Progenitor cell of endocrine pancreas (in vitro differentiated cells): Measurements from ENCODE around the gene TCF12. TPM values are rescaled to one million over a fixed set of nuclear protein-coding genes. Genes with fewer than 3 reads are reported as not detected.

Experiments used
- DNase-seq: peaks from one replicate; pipeline ENCODE4 v3.0.0; 2021; ENCODE audit warnings: low spot score; ENCODE audit not compliant: unreplicated experiment
- H3K27ac Mint-ChIP-seq: 2 replicates; pipeline ENCODE4 v1.8.0; 2021; ENCODE audit warnings: mild to moderate bottlenecking, moderate library complexity, mixed read lengths
- H3K27me3 Mint-ChIP-seq: 2 replicates; pipeline ENCODE4 v1.8.0; 2021; ENCODE audit warnings: mixed read lengths
- H3K36me3 Mint-ChIP-seq: 2 replicates; pipeline ENCODE4 v1.8.0; 2022; ENCODE audit warnings: mixed read lengths; ENCODE audit not compliant: insufficient read depth
- H3K4me1 Mint-ChIP-seq: 2 replicates; pipeline ENCODE4 v1.8.0; 2021; ENCODE audit warnings: low read depth, mixed read lengths
- H3K4me3 Mint-ChIP-seq: 2 replicates; pipeline ENCODE4 v1.8.0; 2021; ENCODE audit warnings: low read depth, mild to moderate bottlenecking, moderate library complexity, mixed read lengths
- H3K9me3 Mint-ChIP-seq: 2 replicates; pipeline ENCODE4 v1.8.0; 2021; ENCODE audit warnings: low read depth, mixed read lengths
- total RNA-seq: library from RNA; stranded (reverse); gene quantifications from 2 replicates; pipeline ENCODE4 v1.2.1, GENCODE V29; 2021
- TF ChIP-seq, protein P1 (sequence below): fragments of 200-600 bp; sonication (generic); IDR thresholded peaks from one replicate; pipeline ENCODE4 v1.5.0; 2021; ENCODE audit warnings: antibody characterized with exemption, mild to moderate bottlenecking; ENCODE audit not compliant: unreplicated experiment

The TCF12 gene
- total RNA-seq, 1 donor from 2014 or later: 164 TPM

DNA sequence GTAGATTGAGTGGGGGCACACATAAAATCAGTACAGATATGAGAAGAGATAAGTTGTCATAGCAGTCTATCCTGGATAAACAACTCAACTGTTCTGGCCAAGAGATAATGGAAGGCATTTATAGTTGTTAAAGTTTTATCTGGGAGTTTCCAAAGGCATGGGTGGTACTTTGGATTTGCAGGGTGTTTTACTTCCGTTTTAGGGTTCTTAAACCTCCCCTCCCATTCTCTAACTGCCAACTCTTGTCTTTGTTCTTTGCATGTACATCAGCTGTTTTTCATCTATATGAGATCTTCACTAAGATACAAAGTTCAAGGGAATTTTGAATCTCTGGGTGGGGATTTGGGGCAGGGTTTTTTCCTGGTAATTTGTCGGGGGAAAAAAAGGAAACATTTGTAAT, 283.1 kb downstream of the TCF12 start:
- H3K4me1 Mint-ChIP-seq: peaks cover 33% of the 10 kb centered on the region

DNA sequence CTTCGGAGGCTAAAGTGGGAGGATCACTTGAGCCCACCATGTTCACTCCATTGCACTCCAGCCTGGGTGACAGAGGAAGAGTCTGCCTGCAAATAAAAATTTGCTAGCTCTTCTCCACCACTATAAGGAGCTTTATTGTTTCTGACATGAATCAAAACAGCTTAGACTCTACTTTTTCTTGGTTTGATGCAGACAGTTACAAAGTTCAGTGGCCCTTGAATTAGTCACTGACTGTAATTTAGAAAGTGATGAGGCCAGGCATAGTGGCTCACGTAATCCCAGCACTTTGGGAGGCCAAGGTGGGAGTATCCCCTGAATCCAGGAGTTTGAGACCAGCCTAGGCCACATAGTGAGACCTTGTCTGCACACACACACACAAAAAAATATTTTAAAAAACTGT, 285.5 kb downstream of the TCF12 start:
- DNase-seq: no peak
- Mint-ChIP-seq H3K9me3 (no peaks in the 10 kb centered on the region), H3K27me3 (no peaks in the 10 kb centered on the region), H3K36me3 (peaks cover 5% of the 10 kb centered on the region), H3K4me3 (no peak overlapping the region), H3K4me1 (peaks cover 17% of the 10 kb centered on the region), H3K27ac (no peak overlapping the region)
- TF ChIP-seq, protein P1, sequence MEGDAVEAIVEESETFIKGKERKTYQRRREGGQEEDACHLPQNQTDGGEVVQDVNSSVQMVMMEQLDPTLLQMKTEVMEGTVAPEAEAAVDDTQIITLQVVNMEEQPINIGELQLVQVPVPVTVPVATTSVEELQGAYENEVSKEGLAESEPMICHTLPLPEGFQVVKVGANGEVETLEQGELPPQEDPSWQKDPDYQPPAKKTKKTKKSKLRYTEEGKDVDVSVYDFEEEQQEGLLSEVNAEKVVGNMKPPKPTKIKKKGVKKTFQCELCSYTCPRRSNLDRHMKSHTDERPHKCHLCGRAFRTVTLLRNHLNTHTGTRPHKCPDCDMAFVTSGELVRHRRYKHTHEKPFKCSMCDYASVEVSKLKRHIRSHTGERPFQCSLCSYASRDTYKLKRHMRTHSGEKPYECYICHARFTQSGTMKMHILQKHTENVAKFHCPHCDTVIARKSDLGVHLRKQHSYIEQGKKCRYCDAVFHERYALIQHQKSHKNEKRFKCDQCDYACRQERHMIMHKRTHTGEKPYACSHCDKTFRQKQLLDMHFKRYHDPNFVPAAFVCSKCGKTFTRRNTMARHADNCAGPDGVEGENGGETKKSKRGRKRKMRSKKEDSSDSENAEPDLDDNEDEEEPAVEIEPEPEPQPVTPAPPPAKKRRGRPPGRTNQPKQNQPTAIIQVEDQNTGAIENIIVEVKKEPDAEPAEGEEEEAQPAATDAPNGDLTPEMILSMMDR: no peak

More for the DNA sequence above, 283.1 kb downstream of the TCF12 start:
- Mint-ChIP-seq H3K4me3 (no peak overlapping the region), H3K27me3 (no peaks in the 10 kb centered on the region), H3K36me3 (peaks cover 7% of the 10 kb centered on the region), H3K9me3 (no peaks in the 10 kb centered on the region), H3K27ac (no peak overlapping the region)
- DNase-seq: no peak
- TF ChIP-seq, protein P1: no peak

DNA sequence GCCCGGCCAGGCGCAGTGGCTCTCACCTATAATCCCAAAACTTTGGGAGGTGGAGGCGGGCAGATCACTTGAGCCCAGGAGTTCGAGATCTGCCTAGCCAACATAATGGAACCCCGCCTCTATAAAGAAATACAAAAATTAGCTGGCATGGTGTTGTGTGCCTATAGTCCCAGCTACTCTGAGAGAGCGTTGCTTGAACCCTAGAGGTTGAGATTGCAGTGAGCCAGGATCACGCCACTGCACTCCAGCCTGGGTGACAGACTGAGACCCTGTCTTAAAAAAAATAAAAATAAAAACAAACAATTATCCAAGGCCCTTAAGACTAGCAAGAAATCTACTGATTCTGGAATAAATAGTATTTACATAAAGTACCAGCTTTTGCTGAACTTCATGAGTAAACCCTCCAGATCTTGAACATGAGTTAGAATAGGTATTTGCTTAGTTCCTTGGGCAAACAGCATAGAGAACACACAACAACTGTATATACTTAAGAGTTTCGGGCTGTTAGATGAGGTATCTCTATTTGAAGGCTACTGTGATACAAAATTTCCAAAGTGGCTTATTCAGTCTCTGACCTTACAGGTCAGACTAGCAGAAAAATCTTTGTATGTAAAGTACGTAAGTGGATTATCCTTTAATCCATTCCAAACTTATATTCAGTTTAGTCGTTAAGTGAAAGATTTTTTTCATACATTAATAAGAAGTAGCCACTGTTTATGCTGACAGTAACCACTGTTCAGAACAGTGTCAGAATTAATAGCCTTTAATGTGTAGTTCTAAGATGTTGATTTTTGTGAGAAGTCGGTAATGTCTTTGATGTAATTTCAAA, 286.8 kb downstream of the TCF12 start:
- Mint-ChIP-seq H3K36me3 (peaks cover 6% of the 10 kb centered on the region), H3K27ac (peak overlapping the region; percentile 35), H3K4me1 (peaks cover 15% of the 10 kb centered on the region), H3K9me3 (no peaks in the 10 kb centered on the region), H3K4me3 (no peak overlapping the region), H3K27me3 (no peaks in the 10 kb centered on the region)
- DNase-seq: no peak
- TF ChIP-seq, protein P1: no peak

DNA sequence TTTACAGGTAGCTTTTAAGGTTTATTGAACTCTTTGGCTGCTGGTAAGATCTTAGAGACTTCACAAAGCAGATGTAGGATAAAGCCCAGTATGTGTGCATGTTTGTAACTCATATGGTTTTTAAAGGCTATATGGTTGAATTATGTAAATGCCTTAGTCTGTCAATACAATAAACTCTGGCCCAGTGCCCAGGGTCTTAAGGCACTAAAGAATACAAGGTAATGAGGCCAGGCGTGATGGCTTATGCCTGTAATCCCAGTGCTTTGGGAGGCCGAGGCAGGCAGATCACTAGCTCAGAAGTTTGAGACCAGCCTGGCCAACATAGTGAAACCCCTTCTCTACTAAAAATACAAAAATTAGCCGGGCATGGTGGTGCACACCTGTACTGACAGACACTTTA, 287.6 kb downstream of the TCF12 start:
- no peaks in the 10 kb centered on the region for H3K27me3 Mint-ChIP-seq
- H3K4me3 Mint-ChIP-seq: no peak overlapping the region
- H3K4me1 Mint-ChIP-seq: peaks cover 14% of the 10 kb centered on the region
- H3K27ac Mint-ChIP-seq: peak overlapping the region; percentile 49
- peaks cover 6% of the 10 kb centered on the region for H3K36me3 Mint-ChIP-seq
- no peak for DNase-seq
- no peaks in the 10 kb centered on the region for H3K9me3 Mint-ChIP-seq
- TF ChIP-seq, protein P1: no peak

DNA sequence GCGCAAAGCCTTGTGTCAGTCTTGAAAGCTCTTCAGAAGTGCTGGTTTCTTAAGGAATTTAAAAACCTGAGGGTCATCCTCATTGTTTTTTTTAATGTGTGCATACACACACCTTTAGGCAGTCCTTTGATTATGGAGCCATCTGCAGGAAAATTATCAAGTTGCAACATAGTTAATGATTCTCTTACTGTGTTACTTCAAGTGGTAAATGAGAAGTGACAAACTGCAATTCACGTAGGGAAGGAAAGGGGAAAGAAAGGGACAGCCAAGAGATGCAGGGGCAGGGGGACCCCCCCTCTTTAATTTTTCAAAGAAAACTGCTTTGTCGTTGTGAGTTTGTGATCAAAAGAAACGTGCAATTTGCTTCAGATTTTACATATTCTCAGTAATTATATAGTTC, 295.4 kb downstream of the TCF12 start:
- no peaks in the 10 kb centered on the region for H3K9me3 Mint-ChIP-seq
- H3K27ac Mint-ChIP-seq: peak overlapping the region; percentile 37
- no peak for DNase-seq
- H3K4me3 Mint-ChIP-seq: no peak overlapping the region
- TF ChIP-seq, protein P1: peak; percentile 37
- no peaks in the 10 kb centered on the region for H3K27me3 Mint-ChIP-seq
- peaks cover 1% of the 10 kb centered on the region for H3K36me3 Mint-ChIP-seq
- peaks cover 40% of the 10 kb centered on the region for H3K4me1 Mint-ChIP-seq
